NCI-H524 (cell line): ENCODE measurements around the gene HOPX.
"Not testable (repeated sequence)": the region's sequence is repeated elsewhere in the genome, so short reads cannot be mapped to it uniquely, and the experiment has no call there.

Experiments used
- DNase-seq, 2 experiments: peaks; one replicate each; lab custom pipeline; 2025; lab: John Stamatoyannopoulos, UW

Gene HOPX

GRCh38 chr4:56688094-56688647 is 7.1 kb upstream of the HOPX start:
- DNase-seq = no peak

- DNase-seq = no peak
Observed at GRCh38 chr4:56686537-56687231, 5.6 kb upstream of the HOPX start.

GRCh38 chr4:56684320-56685050 is 3.4 kb upstream of the HOPX start:
- DNase-seq = peak; percentile 58 to 91

GRCh38 chr4:56683455-56683854 is 2.4 kb upstream of the HOPX start:
- DNase-seq = no peak

GRCh38 chr4:56681853-56682525 is 893 bp upstream of the HOPX start:
- peak; percentile 52 to 86 for DNase-seq

- no peak for DNase-seq
Observed at GRCh38 chr4:56680266-56680665, 830 bp downstream of the HOPX start.

- no peak for DNase-seq
Observed at GRCh38 chr4:56677711-56678110, 3.4 kb downstream of the HOPX start.

GRCh38 chr4:56674984-56675383 is 6.1 kb downstream of the HOPX start:
- DNase-seq = no peak

- DNase-seq = no peak
Observed at GRCh38 chr4:56671860-56672259, 9.2 kb downstream of the HOPX start.

GRCh38 chr4:56671373-56671772 is 9.7 kb downstream of the HOPX start:
- peak; percentile 46 to 75 for DNase-seq

- DNase-seq = peak in 1 of 2 experiments; percentile 47
Observed at GRCh38 chr4:56668267-56668666, 12.8 kb downstream of the HOPX start.

- not testable (repeated sequence) for DNase-seq
Observed at GRCh38 chr4:56667396-56667795, 13.7 kb downstream of the HOPX start.

GRCh38 chr4:56666279-56666678 is 14.8 kb downstream of the HOPX start:
- no peak for DNase-seq

- no peak for DNase-seq
Observed at GRCh38 chr4:56665781-56666180, 15.3 kb downstream of the HOPX start.

- DNase-seq = no peak
Observed at GRCh38 chr4:56662782-56663468, 18.2 kb downstream of the HOPX start.

- DNase-seq = no peak
Observed at GRCh38 chr4:56659946-56660345, 21.1 kb downstream of the HOPX start.

- no peak for DNase-seq
Observed at GRCh38 chr4:56658528-56658927, 22.6 kb downstream of the HOPX start.

- no peak for DNase-seq
Observed at GRCh38 chr4:56657818-56658217, 23.3 kb downstream of the HOPX start.

- DNase-seq = no peak
Observed at GRCh38 chr4:56657128-56657527, 24.0 kb downstream of the HOPX start.

- peak in 1 of 2 experiments; percentile 23 for DNase-seq
Observed at GRCh38 chr4:56656346-56656643, 24.8 kb downstream of the HOPX start.

- peak; percentile 12 to 23 for DNase-seq
Observed at GRCh38 chr4:56655627-56656345, 25.3 kb downstream of the HOPX start.

GRCh38 chr4:56655209-56655626 is 25.9 kb downstream of the HOPX start:
- DNase-seq = peak; percentile 14 to 59
